ENCODE measurements around the gene EVC. TPM values are rescaled to one million over a fixed set of nuclear protein-coding genes. Genes with fewer than 3 reads are reported as not detected.

The EVC gene
- polyA plus RNA-seq, 4 donors = 0.22 to 2.4 (median 1.1) TPM

DNA sequence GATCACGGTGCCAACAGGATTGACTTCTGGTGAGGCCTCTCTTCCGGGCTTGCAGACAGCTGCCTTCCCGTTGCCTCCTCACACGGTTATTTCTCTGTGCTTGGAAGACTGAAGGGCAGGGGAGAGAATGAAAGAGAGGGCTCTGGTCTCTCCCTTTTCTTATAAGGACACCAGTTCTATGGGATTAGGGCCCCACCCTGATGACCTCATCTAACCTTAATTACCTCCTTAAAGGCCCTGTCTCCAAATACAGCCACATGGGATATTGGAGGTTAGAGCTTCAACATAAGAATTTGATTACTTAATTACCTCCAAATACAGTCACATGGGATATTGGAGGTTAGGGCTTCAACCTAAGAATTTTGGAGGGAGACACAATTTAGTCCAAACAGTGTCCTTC lies 46.5 kb downstream of the EVC start:
- WGBS, 3 donors = 97 to 100% (median 98%) methylated on average over 4 of the region's 4 CpGs
- Histone ChIP-seq H3K36me3 (ENCODE audit: control insufficient read depth in 3 of 3, insufficient read depth in 2 of 3, low read depth in 1 of 3, low read length in 3 of 3) (peaks cover 0 to 8% (median 3%) of the 10 kb centered on the region in 3 donors), H3K4me3 (ENCODE audit: low read depth in 1 of 3, low read length in 3 of 3) (no peak overlapping the region), H3K9me3 (ENCODE audit: control insufficient read depth in 2 of 2, insufficient read depth in 1 of 2, low read depth in 1 of 2, low read length in 1 of 2) (no peaks in the 10 kb centered on the region), H3K4me1 (ENCODE audit: control insufficient read depth in 3 of 3, insufficient read depth in 2 of 3, low read depth in 1 of 3, low read length in 2 of 3) (no peaks in the 10 kb centered on the region), H3K27ac (ENCODE audit: low read depth in 1 of 3, low read length in 2 of 3) (no peak overlapping the region), H3K27me3 (ENCODE audit: control insufficient read depth in 3 of 3, insufficient read depth in 3 of 3, low read length in 3 of 3) (no peaks in the 10 kb centered on the region)
- FAIRE-seq (no peak), DNase-seq (no peak)

DNA sequence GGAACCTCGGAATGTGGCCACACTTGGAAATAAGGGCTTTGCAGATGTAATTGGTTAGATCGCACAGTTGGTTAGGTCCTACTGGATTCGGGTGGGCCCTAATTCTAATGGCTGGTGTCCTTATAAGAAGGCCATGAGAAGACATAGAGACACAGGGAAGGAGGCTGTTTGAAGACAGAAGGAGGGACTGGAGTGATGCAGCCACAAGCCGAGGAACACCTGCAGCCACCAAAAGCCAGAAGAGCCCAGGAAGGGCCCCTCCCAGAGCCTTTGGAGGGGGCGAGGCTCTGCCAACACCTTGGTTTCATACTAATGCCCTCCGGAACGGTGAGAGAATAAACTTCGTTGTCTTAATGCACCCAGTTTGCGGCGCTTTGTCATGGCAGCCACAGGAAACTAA lies 47.0 kb downstream of the EVC start:
- FAIRE-seq (no peak), DNase-seq (no peak)
- Histone ChIP-seq H3K27me3 (ENCODE audit: control insufficient read depth in 3 of 3, insufficient read depth in 3 of 3, low read length in 3 of 3) (no peaks in the 10 kb centered on the region), H3K27ac (ENCODE audit: low read depth in 1 of 3, low read length in 2 of 3) (no peak overlapping the region), H3K36me3 (ENCODE audit: control insufficient read depth in 3 of 3, insufficient read depth in 2 of 3, low read depth in 1 of 3, low read length in 3 of 3) (peaks cover 0 to 8% (median 3%) of the 10 kb centered on the region in 3 donors), H3K9me3 (ENCODE audit: control insufficient read depth in 2 of 2, insufficient read depth in 1 of 2, low read depth in 1 of 2, low read length in 1 of 2) (no peaks in the 10 kb centered on the region), H3K4me1 (ENCODE audit: control insufficient read depth in 3 of 3, insufficient read depth in 2 of 3, low read depth in 1 of 3, low read length in 2 of 3) (no peaks in the 10 kb centered on the region), H3K4me3 (ENCODE audit: low read depth in 1 of 3, low read length in 3 of 3) (no peak overlapping the region)
- WGBS, 3 donors = 89 to 94% (median 89%) methylated on average over 10 of the region's 10 CpGs

DNA sequence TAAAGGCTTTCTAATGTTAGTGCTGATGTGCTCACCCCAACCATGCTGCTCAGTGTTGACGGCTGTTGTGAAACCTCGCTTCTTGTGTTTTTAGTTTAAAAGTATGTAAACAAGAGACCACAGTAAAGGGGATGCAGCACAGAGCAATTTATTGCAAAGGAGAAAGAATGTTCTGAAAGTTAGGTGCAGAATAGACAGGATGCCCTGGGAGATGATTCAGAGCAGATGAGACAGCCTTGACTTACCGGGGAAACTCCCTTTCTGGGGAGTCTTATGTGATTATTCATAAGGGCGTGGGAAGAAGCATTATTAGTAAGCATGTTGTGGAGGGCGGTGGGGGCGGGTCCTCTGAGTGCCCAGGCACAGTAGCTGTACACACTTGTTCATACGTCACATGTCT lies 47.7 kb downstream of the EVC start:
- no peak for FAIRE-seq
- H3K4me1 ChIP-seq (ENCODE audit: control insufficient read depth in 3 of 3, insufficient read depth in 2 of 3, low read depth in 1 of 3, low read length in 2 of 3) = no peaks in the 10 kb centered on the region
- peaks cover 0 to 7% (median 3%) of the 10 kb centered on the region in 3 donors for H3K36me3 ChIP-seq (ENCODE audit: control insufficient read depth in 3 of 3, insufficient read depth in 2 of 3, low read depth in 1 of 3, low read length in 3 of 3)
- H3K27ac ChIP-seq (ENCODE audit: low read depth in 1 of 3, low read length in 2 of 3) = no peak overlapping the region
- no peak overlapping the region for H3K4me3 ChIP-seq (ENCODE audit: low read depth in 1 of 3, low read length in 3 of 3)
- no peaks in the 10 kb centered on the region for H3K9me3 ChIP-seq (ENCODE audit: control insufficient read depth in 2 of 2, insufficient read depth in 1 of 2, low read depth in 1 of 2, low read length in 1 of 2)
- no peaks in the 10 kb centered on the region for H3K27me3 ChIP-seq (ENCODE audit: control insufficient read depth in 3 of 3, insufficient read depth in 3 of 3, low read length in 3 of 3)
- no peak for DNase-seq
- 40 to 74% (median 46%) methylated on average over 7 of the region's 7 CpGs for WGBS, 3 donors

DNA sequence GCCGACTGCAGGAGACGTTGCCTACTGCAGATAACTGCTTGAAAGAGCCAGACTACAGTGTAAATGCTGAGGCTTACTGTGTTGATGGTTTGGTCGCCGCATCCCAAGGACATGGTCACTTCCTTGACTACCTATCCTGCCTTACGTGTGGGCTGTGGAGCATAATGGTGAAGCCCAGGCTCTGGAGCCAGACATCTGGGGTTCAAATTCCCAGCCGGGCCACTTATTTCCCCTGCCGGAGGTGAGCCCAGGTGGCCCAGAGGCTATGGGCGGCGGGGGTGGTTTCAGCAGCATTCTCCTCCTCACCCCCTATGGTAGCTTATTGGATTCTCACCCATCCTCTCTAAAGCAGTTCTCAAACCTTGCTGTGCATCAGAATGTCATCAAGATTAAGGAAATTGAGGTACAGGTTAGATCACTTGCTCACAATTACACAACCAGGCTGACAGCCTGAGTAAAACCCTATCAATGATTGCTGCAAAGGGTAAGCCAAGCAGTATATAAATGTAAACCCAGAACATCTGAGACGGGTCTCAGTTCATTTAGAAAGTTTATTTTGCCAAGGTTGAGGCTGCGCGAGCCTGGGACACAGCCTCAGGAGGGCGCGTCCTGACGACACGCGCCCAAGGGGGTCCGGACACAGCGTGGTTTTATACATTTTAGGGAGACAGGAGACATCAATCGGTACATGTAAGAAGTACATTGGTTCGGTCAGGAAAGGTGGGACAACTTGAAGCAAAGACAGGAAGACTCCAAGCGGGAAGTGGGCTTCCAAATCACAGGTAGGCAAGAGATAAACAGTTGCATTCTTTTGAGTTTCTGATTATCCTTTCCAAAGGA lies 48.5 kb downstream of the EVC start:
- Histone ChIP-seq H3K36me3 (ENCODE audit: control insufficient read depth in 3 of 3, insufficient read depth in 2 of 3, low read depth in 1 of 3, low read length in 3 of 3) (peaks cover 0 to 6% (median 3%) of the 10 kb centered on the region in 3 donors), H3K4me3 (ENCODE audit: low read depth in 1 of 3, low read length in 3 of 3) (no peak overlapping the region), H3K9me3 (ENCODE audit: control insufficient read depth in 2 of 2, insufficient read depth in 1 of 2, low read depth in 1 of 2, low read length in 1 of 2) (no peaks in the 10 kb centered on the region), H3K27ac (ENCODE audit: low read depth in 1 of 3, low read length in 2 of 3) (no peak overlapping the region), H3K27me3 (ENCODE audit: control insufficient read depth in 3 of 3, insufficient read depth in 3 of 3, low read length in 3 of 3) (no peaks in the 10 kb centered on the region), H3K4me1 (ENCODE audit: control insufficient read depth in 3 of 3, insufficient read depth in 2 of 3, low read depth in 1 of 3, low read length in 2 of 3) (no peaks in the 10 kb centered on the region)
- FAIRE-seq (no peak), DNase-seq (no peak)
- 78 to 87% (median 87%) methylated on average over 22 of the region's 22 CpGs for WGBS, 3 donors

DNA sequence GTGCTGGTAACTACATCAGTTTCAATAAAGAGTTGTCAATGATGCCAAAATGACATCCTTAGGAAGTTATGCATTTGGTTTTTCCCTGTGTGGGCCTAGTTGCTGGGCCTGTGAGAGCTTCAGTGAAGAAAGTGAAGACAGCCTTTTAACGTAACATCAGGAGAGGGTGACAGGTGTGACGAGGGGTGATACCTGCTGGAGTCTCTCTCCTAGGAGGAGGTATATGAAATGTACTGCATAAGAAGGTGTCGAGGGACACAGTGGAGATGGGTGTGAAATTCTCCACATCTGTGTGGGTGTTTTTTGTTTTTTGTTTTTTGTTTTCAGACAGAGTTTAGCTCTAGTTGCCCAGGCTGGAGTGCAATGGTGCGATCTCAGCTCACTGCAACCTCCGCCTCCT lies 49.2 kb downstream of the EVC start:
- H3K9me3 ChIP-seq (ENCODE audit: control insufficient read depth in 2 of 2, insufficient read depth in 1 of 2, low read depth in 1 of 2, low read length in 1 of 2) = no peaks in the 10 kb centered on the region
- H3K27ac ChIP-seq (ENCODE audit: low read depth in 1 of 3, low read length in 2 of 3) = no peak overlapping the region
- peaks cover 0 to 6% (median 3%) of the 10 kb centered on the region in 3 donors for H3K36me3 ChIP-seq (ENCODE audit: control insufficient read depth in 3 of 3, insufficient read depth in 2 of 3, low read depth in 1 of 3, low read length in 3 of 3)
- DNase-seq = no peak
- no peak overlapping the region for H3K4me3 ChIP-seq (ENCODE audit: low read depth in 1 of 3, low read length in 3 of 3)
- WGBS, 3 donors = 89 to 95% (median 92%) methylated on average over 5 of the region's 5 CpGs
- no peak for FAIRE-seq
- no peaks in the 10 kb centered on the region for H3K4me1 ChIP-seq (ENCODE audit: control insufficient read depth in 3 of 3, insufficient read depth in 2 of 3, low read depth in 1 of 3, low read length in 2 of 3)
- no peaks in the 10 kb centered on the region for H3K27me3 ChIP-seq (ENCODE audit: control insufficient read depth in 3 of 3, insufficient read depth in 3 of 3, low read length in 3 of 3)

DNA sequence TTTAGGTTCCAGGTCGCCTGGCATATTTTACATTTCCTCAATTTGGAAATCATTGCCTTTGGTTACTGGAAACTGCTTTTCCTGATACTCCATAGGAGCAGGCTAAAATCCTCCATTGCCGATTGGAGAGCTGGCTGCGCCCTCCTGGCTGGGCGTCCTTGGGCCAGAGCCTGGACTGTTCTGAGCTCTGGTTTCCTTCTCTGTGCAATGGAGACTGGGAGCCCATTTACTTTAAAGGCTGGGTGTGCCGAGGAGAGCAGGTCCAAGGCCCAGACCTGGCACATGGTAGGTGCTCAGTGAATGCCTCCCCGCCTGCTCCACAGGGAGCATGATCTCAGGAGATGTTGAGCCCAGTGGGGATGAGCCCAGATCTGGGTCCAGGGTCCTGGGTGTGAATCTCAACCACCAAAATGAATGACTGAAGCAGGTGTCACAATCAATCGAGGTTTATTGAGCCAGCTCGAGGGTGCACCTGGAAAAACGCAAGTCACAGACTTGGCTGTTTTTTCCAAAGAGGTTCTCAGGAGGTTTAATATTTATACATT lies 50.0 kb downstream of the EVC start:
- Histone ChIP-seq H3K27ac (ENCODE audit: low read depth in 1 of 3, low read length in 2 of 3) (no peak overlapping the region), H3K4me3 (ENCODE audit: low read depth in 1 of 3, low read length in 3 of 3) (no peak overlapping the region), H3K9me3 (ENCODE audit: control insufficient read depth in 2 of 2, insufficient read depth in 1 of 2, low read depth in 1 of 2, low read length in 1 of 2) (no peaks in the 10 kb centered on the region), H3K27me3 (ENCODE audit: control insufficient read depth in 3 of 3, insufficient read depth in 3 of 3, low read length in 3 of 3) (no peaks in the 10 kb centered on the region), H3K36me3 (ENCODE audit: control insufficient read depth in 3 of 3, insufficient read depth in 2 of 3, low read depth in 1 of 3, low read length in 3 of 3) (peaks cover 0 to 6% (median 3%) of the 10 kb centered on the region in 3 donors), H3K4me1 (ENCODE audit: control insufficient read depth in 3 of 3, insufficient read depth in 2 of 3, low read depth in 1 of 3, low read length in 2 of 3) (no peaks in the 10 kb centered on the region)
- DNase-seq (no peak), FAIRE-seq (no peak)
- 78 to 91% (median 89%) methylated on average over 9 of the region's 9 CpGs for WGBS, 3 donors

DNA sequence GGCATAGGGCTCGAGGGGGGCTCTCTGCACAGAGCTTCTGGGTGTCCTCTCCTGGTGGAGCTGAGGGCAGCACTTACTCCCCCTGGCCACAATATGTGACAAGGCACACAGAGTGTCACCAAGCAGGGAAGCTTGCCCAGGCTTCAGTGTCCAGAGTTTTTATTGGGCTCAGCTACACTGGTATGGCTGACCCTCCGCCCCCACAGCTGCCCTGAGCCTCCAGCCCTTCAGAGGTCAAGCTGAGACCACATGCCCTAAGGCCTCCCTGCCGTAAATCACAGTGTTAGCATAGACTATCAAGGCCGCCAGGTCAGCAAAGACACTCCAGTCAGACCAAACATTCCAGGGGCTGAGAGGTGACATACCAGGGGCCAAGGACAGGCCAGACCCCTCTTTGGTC lies 59.0 kb downstream of the EVC start:
- Histone ChIP-seq H3K27ac (ENCODE audit: low read depth in 1 of 3, low read length in 2 of 3) (no peak overlapping the region), H3K4me3 (ENCODE audit: low read depth in 1 of 3, low read length in 3 of 3) (no peak overlapping the region), H3K36me3 (ENCODE audit: control insufficient read depth in 3 of 3, insufficient read depth in 2 of 3, low read depth in 1 of 3, low read length in 3 of 3) (peaks cover 0 to 3% (median 0%) of the 10 kb centered on the region in 3 donors), H3K27me3 (ENCODE audit: control insufficient read depth in 3 of 3, insufficient read depth in 3 of 3, low read length in 3 of 3) (no peaks in the 10 kb centered on the region), H3K9me3 (ENCODE audit: control insufficient read depth in 2 of 2, insufficient read depth in 1 of 2, low read depth in 1 of 2, low read length in 1 of 2) (peaks cover 0 to 8% of the 10 kb centered on the region in 2 donors), H3K4me1 (ENCODE audit: control insufficient read depth in 3 of 3, insufficient read depth in 2 of 3, low read depth in 1 of 3, low read length in 2 of 3) (no peaks in the 10 kb centered on the region)
- DNase-seq (no peak), FAIRE-seq (no peak)
- WGBS, 3 donors = 61 to 81% (median 72%) methylated on average over 4 of the region's 4 CpGs

DNA sequence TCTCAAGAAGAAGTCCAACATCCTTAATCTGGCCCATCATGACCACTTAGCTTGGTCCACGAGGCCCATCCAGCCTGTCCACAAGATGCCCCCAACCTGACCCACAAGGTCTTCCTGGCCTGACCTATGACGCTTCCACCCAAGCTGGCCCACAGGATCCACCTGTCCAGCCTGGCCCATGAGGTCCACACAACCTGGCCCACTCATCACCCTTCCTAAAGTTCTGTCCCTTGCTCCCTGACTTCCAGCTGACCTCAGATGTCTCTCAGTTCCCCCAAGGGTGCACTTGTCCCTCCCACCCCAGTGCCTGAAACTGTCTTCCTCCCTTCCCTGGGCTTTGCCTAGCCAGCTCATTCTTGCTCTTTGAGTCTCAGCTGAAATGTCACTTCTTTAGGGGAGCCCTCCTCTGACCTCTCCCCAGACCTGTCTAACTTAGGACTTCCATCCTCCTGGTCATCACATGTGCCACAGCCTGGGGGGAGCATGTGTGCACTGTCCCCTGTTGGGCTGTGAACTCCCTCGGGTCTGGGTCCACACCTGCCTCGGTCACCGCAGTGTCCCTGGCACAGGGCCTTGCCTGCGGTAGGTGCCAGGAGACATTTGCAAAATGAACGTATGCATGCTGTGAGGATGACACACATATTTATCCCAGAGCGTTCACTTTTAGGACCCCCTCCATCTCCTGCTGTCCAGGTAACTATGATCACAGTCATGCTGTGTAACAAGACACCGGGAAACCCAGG lies 61.7 kb downstream of the EVC start:
- Histone ChIP-seq H3K27me3 (ENCODE audit: control insufficient read depth in 3 of 3, insufficient read depth in 3 of 3, low read length in 3 of 3) (no peaks in the 10 kb centered on the region), H3K9me3 (ENCODE audit: control insufficient read depth in 2 of 2, insufficient read depth in 1 of 2, low read depth in 1 of 2, low read length in 1 of 2) (peaks cover 0 to 15% of the 10 kb centered on the region in 2 donors), H3K4me1 (ENCODE audit: control insufficient read depth in 3 of 3, insufficient read depth in 2 of 3, low read depth in 1 of 3, low read length in 2 of 3) (no peaks in the 10 kb centered on the region), H3K36me3 (ENCODE audit: control insufficient read depth in 3 of 3, insufficient read depth in 2 of 3, low read depth in 1 of 3, low read length in 3 of 3) (peaks cover 0 to 3% (median 0%) of the 10 kb centered on the region in 3 donors), H3K27ac (ENCODE audit: low read depth in 1 of 3, low read length in 2 of 3) (no peak overlapping the region), H3K4me3 (ENCODE audit: low read depth in 1 of 3, low read length in 3 of 3) (no peak overlapping the region)
- WGBS, 3 donors = 72 to 86% (median 76%) methylated on average over 9 of the region's 9 CpGs
- DNase-seq (no peak), FAIRE-seq (no peak)

Measured in small intestine (tissue), 7 donors.